HG03571 (cell line): Measurements from ENCODE around the gene RPS25.
"Not testable (repeated sequence)": the region's sequence is repeated elsewhere in the genome, so short reads cannot be mapped to it uniquely, and the experiment has no call there.

Source experiments
- ATAC-seq: cut with Tn5 transposase; IDR thresholded peaks from one replicate; pipeline ENCODE4 v1.9.1; 2021; ENCODE audit not compliant: unreplicated experiment

Gene RPS25

GRCh38 chr11:118973985-118974384, 44.2 kb downstream of the RPS25 start:
- no peak for ATAC-seq

- no peak for ATAC-seq
Measured at GRCh38 chr11:118971646-118972045, 46.5 kb downstream of the RPS25 start, which contains the start of gene FOXR1. TSS of gene FOXR1 (plus strand) at chr11:118971761. CDS start at chr11:118971932, 171 bp downstream.

- ATAC-seq, result not testable (repeated sequence)
Measured at GRCh38 chr11:118969508-118969907, 48.6 kb downstream of the RPS25 start.
